Parathyroid adenoma (tissue), 2 donors: ENCODE measurements around the gene PAGE2.
"Not testable (repeated sequence)": the region's sequence is repeated elsewhere in the genome, so short reads cannot be mapped to it uniquely, and the experiment has no call there.

Experiments
- H2AFZ ChIP-seq: fragments of 300-600 bp; sonication (generic); one replicate; pipeline ENCODE4 v1.7.0; 2017; ENCODE audit warnings: antibody characterized with exemption, mild to moderate bottlenecking
- H3K27ac ChIP-seq: fragments of 300-600 bp; sonication (generic); one replicate; pipeline ENCODE4 v1.7.0; 2017
- H3K27me3 ChIP-seq: fragments of 300-600 bp; sonication (generic); one replicate; pipeline ENCODE4 v1.7.0; 2017; ENCODE audit warnings: low read length; ENCODE audit not compliant: control insufficient read depth, insufficient read depth
- H3K36me3 ChIP-seq: fragments of 300-600 bp; sonication (generic); one replicate; pipeline ENCODE4 v1.7.0; 2017; ENCODE audit warnings: low read length; ENCODE audit not compliant: control insufficient read depth, insufficient read depth
- H3K4me1 ChIP-seq: fragments of 300-600 bp; sonication (generic); one replicate; pipeline ENCODE4 v1.7.0; 2017; ENCODE audit warnings: control low read depth
- H3K4me2 ChIP-seq: fragments of 300-600 bp; sonication (generic); one replicate; pipeline ENCODE4 v1.7.0; 2017; ENCODE audit warnings: low read length
- H3K4me3 ChIP-seq: fragments of 300-600 bp; sonication (generic); one replicate; pipeline ENCODE4 v1.7.0; 2017; ENCODE audit warnings: low read depth, low read length
- H3K79me2 ChIP-seq: fragments of 300-600 bp; sonication (generic); one replicate; pipeline ENCODE4 v1.7.0; 2017; ENCODE audit warnings: control low read depth
- H3K9ac ChIP-seq: fragments of 300-600 bp; sonication (generic); one replicate; pipeline ENCODE4 v1.7.0; 2017; ENCODE audit warnings: mild to moderate bottlenecking
- H3K9me3 ChIP-seq: fragments of 300-600 bp; sonication (generic); one replicate; pipeline ENCODE4 v1.7.0; 2017; ENCODE audit warnings: low read length; ENCODE audit not compliant: control insufficient read depth
- CTCF ChIP-seq: fragments of 300-600 bp; sonication (generic); IDR thresholded peaks from one replicate; pipeline ENCODE4 v1.7.0; 2017; ENCODE audit warnings: antibody characterized with exemption, mild to moderate bottlenecking
- donor health status: primary hyperparathyroidism.

Gene PAGE2

DNA sequence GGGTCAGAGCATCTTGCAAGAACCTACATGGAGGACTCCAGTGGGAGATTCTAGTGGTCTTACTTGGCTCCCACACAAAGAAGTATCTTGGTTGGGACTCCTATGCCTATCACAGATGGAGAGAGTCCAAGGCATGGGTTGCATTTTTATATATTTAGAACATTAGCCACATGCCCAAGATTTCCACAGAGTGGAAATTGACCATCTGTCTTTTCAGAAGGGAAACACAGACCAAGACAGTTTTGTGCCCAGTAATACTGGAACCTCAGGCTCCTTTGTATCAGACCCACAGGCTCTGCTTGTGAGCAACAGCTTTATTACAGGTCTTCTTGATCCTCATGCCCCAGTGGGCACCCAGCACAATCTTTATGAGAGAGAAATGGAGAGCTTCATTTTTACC, 43.6 kb downstream of the PAGE2 start:
- TF ChIP-seq CTCF: no peak

DNA sequence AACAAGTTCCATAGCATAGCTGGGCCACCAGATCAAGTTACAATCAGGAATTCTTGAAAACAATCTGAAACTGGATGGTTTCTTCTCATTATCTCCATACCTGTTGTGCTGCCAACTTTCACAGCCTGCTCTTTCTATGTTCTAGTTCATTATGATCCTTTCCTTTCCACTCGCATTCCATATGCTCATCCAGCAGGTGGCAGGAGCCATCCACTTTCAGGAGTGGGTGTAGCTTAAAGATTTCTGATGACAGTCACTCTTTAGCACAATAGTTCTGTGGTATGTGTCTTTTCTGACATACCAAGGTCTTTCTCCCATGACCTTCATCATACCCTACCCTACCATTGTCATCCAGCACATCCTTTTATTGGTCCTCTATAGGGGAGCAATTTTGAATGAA, 46.4 kb downstream of the PAGE2 start:
- Histone ChIP-seq H3K27me3 (no peaks in the 10 kb centered on the region), H3K79me2 (no peaks in the 10 kb centered on the region)
- peak; percentile 46 for TF ChIP-seq CTCF

More for the DNA sequence above, 43.6 kb downstream of the PAGE2 start:
- H3K4me1 ChIP-seq: no peaks in the 10 kb centered on the region
- no peaks in the 10 kb centered on the region for H3K9me3 ChIP-seq
- no peak overlapping the region for H3K4me3 ChIP-seq
- H2AFZ ChIP-seq: no peak overlapping the region
- H3K79me2 ChIP-seq: no peaks in the 10 kb centered on the region
- no peak overlapping the region for H3K27ac ChIP-seq
- no peak overlapping the region for H3K9ac ChIP-seq
- no peaks in the 10 kb centered on the region for H3K27me3 ChIP-seq
- no peak overlapping the region for H3K4me2 ChIP-seq
- H3K36me3 ChIP-seq: no peaks in the 10 kb centered on the region

GRCh38 chrX:55140800-55141199, 52.0 kb downstream of the PAGE2 start:
- H3K79me2 ChIP-seq, H3K27me3 ChIP-seq, H3K4me2 ChIP-seq, H2AFZ ChIP-seq, H3K36me3 ChIP-seq, H3K9ac ChIP-seq, H3K27ac ChIP-seq, H3K4me3 ChIP-seq, H3K9me3 ChIP-seq, H3K4me1 ChIP-seq: not testable (repeated sequence)

More for the DNA sequence above, 46.4 kb downstream of the PAGE2 start:
- no peak overlapping the region for H3K27ac ChIP-seq
- H3K36me3 ChIP-seq: no peaks in the 10 kb centered on the region
- no peak overlapping the region for H3K4me2 ChIP-seq
- H3K4me3 ChIP-seq: no peak overlapping the region
- no peak overlapping the region for H3K9ac ChIP-seq
- no peaks in the 10 kb centered on the region for H3K9me3 ChIP-seq
- no peaks in the 10 kb centered on the region for H3K4me1 ChIP-seq
- H2AFZ ChIP-seq: no peak overlapping the region
